GM23248 (cell line): ENCODE results near the gene ERI3. TPM values are rescaled to one million over a fixed set of nuclear protein-coding genes. Genes with fewer than 3 reads are reported as not detected.

ENCODE experiments used
- DNase-seq: peaks from one replicate; pipeline ENCODE4 v3.0.0-alpha.2; 2015
- H2AFZ ChIP-seq: fragments of 200-600 bp; sonication (generic); 2 replicates; pipeline ENCODE4 v1.6.1; 2016; ENCODE audit warnings: antibody characterized with exemption
- H3F3A ChIP-seq: fragments of 200-600 bp; sonication (generic); 2 replicates; pipeline ENCODE4 v1.6.1; 2016; ENCODE audit warnings: mild to moderate bottlenecking, antibody characterized with exemption, mixed run types; ENCODE audit not compliant: insufficient read depth
- H3K27ac ChIP-seq: fragments of 200-600 bp; sonication (generic); 2 replicates; pipeline ENCODE4 v1.5.1; 2016; ENCODE audit warnings: mild to moderate bottlenecking
- H3K27me3 ChIP-seq: fragments of 200-600 bp; sonication (generic); replicated peaks from 2 replicates; pipeline ENCODE4 v1.6.1; 2016; ENCODE audit warnings: mild to moderate bottlenecking; ENCODE audit not compliant: insufficient read depth
- H3K36me3 ChIP-seq: fragments of 200-600 bp; sonication (generic); 2 replicates; pipeline ENCODE4 v1.6.1; 2016; ENCODE audit warnings: low read depth, mild to moderate bottlenecking
- H3K4me1 ChIP-seq: fragments of 200-600 bp; sonication (generic); 2 replicates; pipeline ENCODE4 v1.6.1; 2016; ENCODE audit warnings: mild to moderate bottlenecking; ENCODE audit not compliant: insufficient read depth
- H3K4me2 ChIP-seq: fragments of 200-600 bp; sonication (generic); one replicate; pipeline ENCODE4 v1.6.1; 2016; ENCODE audit warnings: mild to moderate bottlenecking; ENCODE audit not compliant: unreplicated experiment
- H3K4me3 ChIP-seq: fragments of 200-600 bp; sonication (generic); 2 replicates; pipeline ENCODE4 v1.5.1; 2016; ENCODE audit warnings: mild to moderate bottlenecking
- H3K79me2 ChIP-seq: fragments of 200-600 bp; sonication (generic); 2 replicates; pipeline ENCODE4 v1.6.1; 2016; ENCODE audit warnings: mild to moderate bottlenecking; ENCODE audit not compliant: insufficient read depth
- H3K9ac ChIP-seq: fragments of 200-600 bp; sonication (generic); 2 replicates; pipeline ENCODE4 v1.6.1; 2016; ENCODE audit warnings: mild to moderate bottlenecking
- H3K9me2 ChIP-seq: fragments of 200-600 bp; sonication (generic); 2 replicates; pipeline ENCODE4 v1.6.1; 2016; ENCODE audit warnings: mixed run types, mild to moderate bottlenecking, moderate library complexity; ENCODE audit not compliant: insufficient read depth
- H3K9me3 ChIP-seq: fragments of 200-600 bp; sonication (generic); one replicate; pipeline ENCODE4 v1.6.1; 2017; ENCODE audit warnings: low read depth
- H4K20me1 ChIP-seq: fragments of 200-600 bp; sonication (generic); 2 replicates; pipeline ENCODE4 v1.6.0; 2016; ENCODE audit not compliant: insufficient read depth
- EZH2 ChIP-seq: fragments of 200-600 bp; sonication (generic); IDR thresholded peaks from 2 replicates; pipeline ENCODE4 v1.6.1; 2018; ENCODE audit warnings: antibody characterized with exemption, mild to moderate bottlenecking; ENCODE audit not compliant: insufficient read depth, poor library complexity, severe bottlenecking
- EZH2phosphoT487 ChIP-seq: fragments of 200-600 bp; sonication (generic); IDR thresholded peaks from 2 replicates; pipeline ENCODE4 v1.6.1; 2018; ENCODE audit warnings: antibody characterized with exemption, moderate library complexity, mild to moderate bottlenecking, low read depth; ENCODE audit not compliant: insufficient read depth
- WGBS, 2 experiments: methylation state at CpG; one replicate each; pipeline ENCODE4 v1.1.6; 2015 to 2017; ENCODE audit warnings: low lambda C conversion rate in 2 of 2, low coverage in 1 of 2; ENCODE audit errors: missing lambda C conversion rate in 2 of 2; 5-methylcytosine and 5-hydroxymethylcytosine counted together
- in situ Hi-C: fragments of 300-500 bp; cut with MboI; formaldehyde crosslinking; loops from 2 replicates; pipeline ENCODE4 v1.15.0; 2020
- polyA plus RNA-seq: library from polyadenylated mRNA; unstranded; fragments of >200 nt; fragmentation: Nextera tagmentation; extraction: Ambion mirVana; gene quantifications from 2 replicates; pipeline ENCODE4 v1.2.1, GENCODE V29; 2016
- total RNA-seq: library from RNA; depleted of rRNA; stranded (reverse); fragments of >200 nt; shearing (Covaris generic); gene quantifications from 2 replicates; pipeline ENCODE4 v1.2.3, GENCODE V29; 2014

ERI3 gene
- total and polyA plus RNA-seq, 2 experiments from 2014 or later: 51.2 to 83.4 TPM

DNA sequence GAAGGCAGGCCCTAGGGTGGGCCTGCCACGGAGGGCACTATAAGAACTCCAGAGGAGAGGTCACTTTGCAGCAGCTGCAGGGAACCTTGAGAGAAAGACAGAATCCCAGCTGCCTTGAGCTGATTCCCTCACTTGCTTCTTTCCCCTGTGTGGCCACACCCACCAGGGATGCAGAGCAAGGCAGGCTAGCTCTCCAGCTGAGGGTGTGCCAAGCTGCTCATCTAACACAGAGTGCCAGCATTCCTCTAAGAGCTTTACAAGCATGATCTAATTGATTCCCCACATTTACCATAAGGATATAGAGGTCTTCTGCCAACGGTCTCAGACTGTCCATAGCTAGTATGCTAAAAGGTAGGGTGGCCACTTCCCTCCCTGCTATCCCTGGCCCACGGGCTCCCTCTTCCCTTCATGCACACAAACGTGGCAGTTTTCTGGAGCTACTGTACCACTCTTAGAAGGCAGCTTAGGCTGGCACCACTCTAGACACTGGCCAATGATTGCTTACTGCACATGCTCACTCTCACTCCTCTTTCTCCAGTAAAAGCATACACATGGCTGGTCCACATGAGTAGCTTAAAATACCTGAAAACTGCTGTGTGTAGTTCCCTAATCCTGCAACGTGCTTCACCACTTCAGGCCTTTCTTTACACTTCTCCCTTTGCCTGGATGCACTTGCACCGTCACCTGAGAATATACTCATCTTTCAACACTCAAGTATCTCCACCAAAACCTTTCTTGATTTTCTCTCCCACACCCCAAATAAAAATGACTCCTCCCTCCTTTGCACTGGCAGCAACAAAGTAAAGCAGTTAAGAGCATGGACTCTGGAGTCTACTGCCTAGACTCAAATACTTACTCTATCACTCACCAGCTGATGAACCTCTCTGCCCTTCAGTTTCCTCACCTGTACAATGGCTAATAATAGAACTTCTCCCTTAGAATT lies 84.1 kb downstream of the ERI3 start:
- peaks cover 3% of the 10 kb centered on the region; the same call in 1 of the 2 replicates for H4K20me1 ChIP-seq
- no peaks in the 10 kb centered on the region; the same call in 1 of the 2 replicates for H3K4me1 ChIP-seq
- WGBS, 2 experiments: 59 to 64% methylated on average over 6 of the region's 6 CpGs
- no peaks in the 10 kb centered on the region for H3K9me3 ChIP-seq
- peak; percentile 49 for DNase-seq
- no peaks in the 10 kb centered on the region for H3K79me2 ChIP-seq
- H3K27ac ChIP-seq: no peak overlapping the region
- no peaks in the 10 kb centered on the region for H3F3A ChIP-seq
- H3K9me2 ChIP-seq: no peaks in the 10 kb centered on the region
- in situ Hi-C loops: no loop called here
- no peak overlapping the region for H2AFZ ChIP-seq
- TF ChIP-seq EZH2: no peak
- no peak for TF ChIP-seq EZH2phosphoT487
- H3K27me3 ChIP-seq: no peaks in the 10 kb centered on the region
- H3K4me3 ChIP-seq: no peak overlapping the region
- H3K4me2 ChIP-seq: no peak overlapping the region
- H3K36me3 ChIP-seq: no peaks in the 10 kb centered on the region
- H3K9ac ChIP-seq: no peak overlapping the region

DNA sequence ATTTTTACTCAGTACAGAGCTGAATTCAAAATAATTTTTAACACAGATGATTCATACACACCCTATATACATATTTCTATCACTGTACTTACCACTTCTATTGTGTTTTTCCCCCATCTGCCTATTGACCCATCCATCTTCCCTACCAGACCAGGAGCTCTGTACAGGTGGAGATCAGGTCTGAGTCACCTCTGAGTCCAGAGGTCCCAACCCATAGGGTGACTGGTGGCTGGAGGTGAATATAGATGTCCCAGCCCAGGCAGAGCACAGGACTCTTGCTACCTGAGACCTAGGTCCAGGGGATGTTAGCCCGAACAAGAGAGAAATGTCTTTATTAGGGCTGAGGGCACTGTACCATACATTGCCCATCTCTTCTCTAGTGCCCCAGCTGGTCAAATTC lies 87.0 kb downstream of the ERI3 start:
- H4K20me1 ChIP-seq: no peaks in the 10 kb centered on the region
- no peak overlapping the region for H3K9ac ChIP-seq
- no peaks in the 10 kb centered on the region for H3F3A ChIP-seq
- no peak overlapping the region for H3K27ac ChIP-seq
- no peak overlapping the region for H3K4me2 ChIP-seq
- no peaks in the 10 kb centered on the region for H3K36me3 ChIP-seq
- H2AFZ ChIP-seq: no peak overlapping the region
- TF ChIP-seq EZH2: no peak
- TF ChIP-seq EZH2phosphoT487: no peak
- in situ Hi-C loops: no loop called here
- no peaks in the 10 kb centered on the region for H3K79me2 ChIP-seq
- H3K4me1 ChIP-seq: no peaks in the 10 kb centered on the region
- no peaks in the 10 kb centered on the region for H3K27me3 ChIP-seq
- H3K9me3 ChIP-seq: no peaks in the 10 kb centered on the region
- 83 to 100% methylated on average over 1 of the region's 1 CpG for WGBS, 2 experiments
- H3K9me2 ChIP-seq: no peaks in the 10 kb centered on the region
- DNase-seq: no peak
- H3K4me3 ChIP-seq: no peak overlapping the region

DNA sequence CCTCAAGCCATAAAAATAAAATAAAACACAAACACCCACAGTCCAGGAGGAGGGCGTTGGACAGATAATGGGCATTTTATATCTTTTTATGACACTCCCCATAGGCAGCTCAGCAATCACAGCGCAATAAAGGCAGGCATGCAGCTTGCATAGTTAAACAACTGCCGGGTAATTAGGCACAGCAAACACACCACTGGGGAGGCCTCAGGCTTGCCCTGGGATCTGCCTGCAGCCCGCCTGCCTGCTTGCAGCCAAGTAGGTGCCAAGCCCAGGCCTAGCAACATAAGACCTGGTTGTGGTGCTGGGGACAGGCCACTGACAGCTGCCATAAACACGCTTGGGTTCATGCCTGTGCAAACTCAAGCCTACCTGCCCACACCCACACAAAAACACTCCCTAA lies 87.6 kb downstream of the ERI3 start:
- Histone ChIP-seq H3F3A (no peaks in the 10 kb centered on the region), H3K4me1 (no peaks in the 10 kb centered on the region), H3K9ac (no peak overlapping the region), H3K79me2 (no peaks in the 10 kb centered on the region), H3K36me3 (no peaks in the 10 kb centered on the region), H3K9me3 (no peaks in the 10 kb centered on the region), H3K27me3 (no peaks in the 10 kb centered on the region), H3K4me2 (no peak overlapping the region), H3K9me2 (no peaks in the 10 kb centered on the region), H4K20me1 (no peaks in the 10 kb centered on the region), H2AFZ (no peak overlapping the region), H3K27ac (no peak overlapping the region), H3K4me3 (no peak overlapping the region)
- DNase-seq: no peak
- TF ChIP-seq EZH2 (no peak), EZH2phosphoT487 (no peak)
- 89 to 90% methylated on average over 5 of the region's 5 CpGs for WGBS, 2 experiments
- in situ Hi-C loops: no loop called here

DNA sequence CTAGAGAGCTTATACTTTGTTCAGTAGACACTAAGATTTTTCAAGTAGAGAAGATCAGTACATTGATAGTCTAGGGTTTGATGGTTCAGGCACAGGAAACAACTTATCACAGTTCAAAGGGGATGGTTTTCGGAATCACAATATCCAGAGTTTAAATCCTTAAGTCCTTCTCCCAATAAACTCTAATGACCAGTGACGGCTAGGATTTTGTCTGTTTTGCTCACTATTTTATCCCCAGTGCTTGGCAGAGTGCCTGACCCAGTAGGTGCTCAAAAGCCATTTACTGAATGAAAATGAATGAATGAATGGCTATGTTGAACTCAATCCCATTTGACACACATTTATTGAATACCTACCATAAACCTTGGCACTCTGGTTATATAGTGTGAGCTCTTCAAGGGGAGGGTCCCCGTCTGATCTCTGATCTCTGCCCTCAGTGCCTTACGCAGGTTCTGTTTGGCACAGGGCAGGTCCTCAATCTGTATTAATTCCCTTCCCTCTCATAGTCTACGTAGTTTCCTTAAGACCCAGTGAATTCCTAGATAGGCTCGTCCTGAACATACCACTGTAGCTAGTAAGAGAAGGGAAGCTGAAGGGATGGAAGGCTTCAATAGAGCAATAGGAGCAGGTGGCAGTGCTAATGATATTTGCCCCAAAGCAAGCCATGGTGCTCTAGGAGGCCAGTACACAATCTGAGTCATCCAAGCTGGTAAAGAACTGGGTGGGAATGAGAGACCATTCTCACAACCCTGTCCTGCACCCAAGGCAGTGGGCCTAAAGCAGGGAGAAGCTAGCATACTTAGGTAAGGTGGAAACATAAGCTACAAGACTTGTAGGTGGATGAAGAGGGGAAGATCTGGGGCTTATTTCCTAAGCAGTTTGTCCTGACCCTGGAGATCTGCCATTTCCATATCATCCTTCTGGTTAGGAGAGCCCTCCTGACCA lies 88.4 kb downstream of the ERI3 start:
- WGBS, 2 experiments: 96 to 97% methylated on average over 6 of the region's 6 CpGs
- Histone ChIP-seq H3K36me3 (no peaks in the 10 kb centered on the region), H2AFZ (no peak overlapping the region), H3K4me1 (no peaks in the 10 kb centered on the region), H3F3A (no peaks in the 10 kb centered on the region), H3K9me2 (no peaks in the 10 kb centered on the region), H3K27me3 (no peaks in the 10 kb centered on the region), H3K4me2 (no peak overlapping the region), H3K27ac (no peak overlapping the region), H3K9ac (no peak overlapping the region), H3K9me3 (no peaks in the 10 kb centered on the region), H3K79me2 (no peaks in the 10 kb centered on the region), H4K20me1 (no peaks in the 10 kb centered on the region), H3K4me3 (no peak overlapping the region)
- in situ Hi-C loops: no loop called here
- DNase-seq: no peak
- TF ChIP-seq EZH2phosphoT487 (no peak), EZH2 (no peak)
